HUES64 (cell line): ENCODE results near the gene PPP1R3F.

Experiments used
- H3K27ac ChIP-seq: 2 replicates; pipeline ENCODE4 v1.7.0; 2013; ENCODE audit warnings: low read depth, low read length, inconsistent platforms
- H3K27me3 ChIP-seq: 2 replicates; pipeline ENCODE4 v1.6.1; 2013; ENCODE audit warnings: mild to moderate bottlenecking, low read length; ENCODE audit not compliant: insufficient read depth
- H3K36me3 ChIP-seq: 2 replicates; pipeline ENCODE4 v1.6.1; 2013; ENCODE audit warnings: mild to moderate bottlenecking, low read length; ENCODE audit not compliant: insufficient read depth
- H3K4me1 ChIP-seq: 2 replicates; pipeline ENCODE4 v1.6.1; 2013; ENCODE audit warnings: mild to moderate bottlenecking, low read length, moderate library complexity; ENCODE audit not compliant: insufficient read depth
- H3K4me3 ChIP-seq: 2 replicates; pipeline ENCODE4 v1.5.1; 2013; ENCODE audit warnings: mild to moderate bottlenecking, low read length, moderate library complexity
- H3K9ac ChIP-seq: 2 replicates; pipeline ENCODE4 v1.6.1; 2013; ENCODE audit warnings: mild to moderate bottlenecking, low read depth, low read length
- H3K9me3 ChIP-seq: 2 replicates; pipeline ENCODE4 v1.6.1; 2013; ENCODE audit warnings: low read depth, low read length; ENCODE audit not compliant: insufficient read depth
- WGBS: fragments of 150-250, 120-280 bp; methylation state at CpG from one replicate; pipeline ENCODE4 v1.1.7; 2013; ENCODE audit warnings: missing lambda C conversion rate; 5-methylcytosine and 5-hydroxymethylcytosine counted together

Gene PPP1R3F

DNA sequence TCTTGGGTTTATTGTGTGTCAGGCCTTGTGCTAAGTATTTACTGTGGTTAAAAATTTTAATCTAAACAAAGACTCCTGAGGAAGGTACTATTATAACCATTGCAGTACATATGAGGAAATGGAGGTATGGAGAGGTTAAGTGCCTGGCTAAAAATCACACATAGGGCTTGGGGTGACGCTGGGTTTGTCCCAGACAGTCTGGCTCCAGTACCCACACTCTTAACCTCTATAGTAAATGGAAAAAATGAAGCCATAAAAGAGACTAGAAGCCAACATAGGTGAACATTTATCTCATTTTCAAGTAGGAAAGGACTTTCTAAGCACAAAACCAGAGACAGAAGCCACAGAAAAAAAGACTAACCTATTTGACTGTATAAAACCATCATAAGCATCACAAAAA lies 7.0 kb upstream of the PPP1R3F start:
- Histone ChIP-seq H3K27me3 (no peaks in the 10 kb centered on the region), H3K4me1 (no peaks in the 10 kb centered on the region), H3K9me3 (no peaks in the 10 kb centered on the region), H3K36me3 (no peaks in the 10 kb centered on the region), H3K27ac (no peak overlapping the region), H3K9ac (no peak overlapping the region), H3K4me3 (no peak overlapping the region)
- no CpG with 5 or more reads among the region's 1 CpG for whole genome bisulfite sequencing

DNA sequence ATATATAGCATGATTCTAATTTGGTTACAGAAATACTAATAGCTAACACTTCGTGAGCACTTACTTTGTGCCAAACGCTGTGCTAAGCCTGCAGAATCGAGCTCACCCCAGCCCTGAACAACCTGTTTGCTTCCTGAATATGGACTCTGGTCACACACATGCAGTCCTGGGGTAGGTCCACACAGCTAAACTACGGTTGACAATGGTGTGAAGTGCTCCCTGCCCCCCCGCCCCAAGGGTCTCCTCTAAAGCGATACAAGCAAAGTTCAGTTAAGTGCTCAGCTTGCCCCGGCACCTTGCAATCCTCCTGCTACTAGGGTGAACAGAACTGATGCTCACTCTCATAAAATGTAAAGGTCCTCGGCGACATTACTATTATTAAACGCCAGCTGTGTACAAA lies 6.0 kb upstream of the PPP1R3F start:
- WGBS = 90% methylated on average over 10 of the region's 10 CpGs

DNA sequence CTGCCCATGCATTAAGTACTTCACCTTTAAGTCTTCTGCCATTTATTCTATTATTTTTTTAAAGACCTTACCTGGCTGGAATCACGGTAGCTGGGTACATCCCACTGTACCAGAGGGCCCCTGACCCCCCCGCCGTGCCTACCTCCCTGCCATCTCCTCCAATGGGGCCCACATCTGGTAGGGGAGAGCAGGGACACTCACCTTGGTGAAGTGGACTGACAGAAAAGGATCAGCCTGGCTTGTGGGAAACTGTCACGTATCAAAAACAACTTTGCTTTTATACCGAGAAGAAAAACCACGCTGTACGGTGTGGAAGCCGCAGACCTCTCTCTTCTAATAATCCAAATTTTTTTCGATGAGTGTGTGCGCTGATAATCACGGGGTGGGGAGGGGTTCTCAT lies 5.1 kb upstream of the PPP1R3F start, which contains the start of gene FOXP3:
TSS of gene FOXP3 (minus strand) at position 251 of the 400 bp plus-strand sequence. CDS start 6,205 bp downstream, outside the sequence.
- H3K4me1 ChIP-seq = no peaks in the 10 kb centered on the region
- 93% methylated on average over 8 of the region's 11 CpGs for WGBS
- no peaks in the 10 kb centered on the region for H3K27me3 ChIP-seq
- no peak within 1 kb of the TSS for H3K4me3 ChIP-seq
- H3K36me3 ChIP-seq = no peaks in the 10 kb centered on the region
- H3K9me3 ChIP-seq = no peaks in the 10 kb centered on the region
- H3K27ac ChIP-seq = no peak within 1 kb of the TSS
- H3K9ac ChIP-seq = no peak within 1 kb of the TSS

More for the DNA sequence above, 6.0 kb upstream of the PPP1R3F start:
- H3K36me3 ChIP-seq = no peaks in the 10 kb centered on the region
- H3K4me3 ChIP-seq = no peak overlapping the region
- no peaks in the 10 kb centered on the region for H3K27me3 ChIP-seq
- no peaks in the 10 kb centered on the region for H3K9me3 ChIP-seq
- no peaks in the 10 kb centered on the region for H3K4me1 ChIP-seq
- H3K27ac ChIP-seq = no peak overlapping the region
- no peak overlapping the region for H3K9ac ChIP-seq

DNA sequence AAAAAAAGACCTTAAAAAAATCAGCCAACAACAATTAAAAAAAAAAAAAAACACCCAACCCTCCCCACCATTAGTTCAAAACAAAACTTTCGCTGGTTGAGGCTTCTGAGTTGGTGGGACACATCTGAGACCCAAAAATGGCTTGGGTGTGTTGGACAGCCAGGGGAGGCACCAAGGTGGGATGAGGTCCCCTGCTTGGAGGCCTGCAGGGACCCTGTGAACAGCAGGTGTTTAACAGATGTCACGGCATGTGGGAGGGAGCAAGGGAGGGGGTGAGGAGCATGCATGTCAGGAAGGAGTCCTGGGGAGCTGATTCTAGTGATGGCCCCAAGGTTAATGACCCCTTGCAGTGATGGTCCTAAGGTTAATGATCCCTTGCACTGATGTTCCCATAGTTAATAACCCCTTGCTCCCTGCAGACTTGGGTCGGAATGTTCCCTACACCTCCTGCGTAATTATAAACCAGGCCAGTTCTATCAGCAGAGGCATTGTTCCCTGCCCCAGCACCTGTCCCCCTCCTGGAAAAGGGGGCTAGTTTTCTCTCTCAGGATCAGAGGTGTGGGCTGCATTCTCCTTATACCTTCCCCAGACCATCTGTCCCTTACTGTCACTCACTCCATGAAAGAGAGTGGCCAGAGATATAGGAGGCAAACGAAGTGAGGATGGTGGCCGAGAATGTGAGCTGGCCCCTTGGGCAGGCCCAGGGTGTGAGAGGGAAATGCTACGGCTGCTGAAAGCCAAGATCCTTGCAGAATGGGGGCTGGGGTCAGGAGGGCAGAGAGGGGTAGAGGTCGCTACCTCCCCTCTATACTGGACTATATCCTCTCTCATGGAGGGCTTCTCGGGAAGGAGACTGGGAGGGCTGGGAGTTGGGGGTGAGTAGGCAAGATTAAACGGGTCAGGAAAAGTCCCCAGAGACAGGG lies 2.8 kb upstream of the PPP1R3F start:
- H3K9ac ChIP-seq = no peak overlapping the region
- H3K4me3 ChIP-seq = no peak overlapping the region
- 86% methylated on average over 6 of the region's 10 CpGs for WGBS
- H3K36me3 ChIP-seq = peaks cover 3% of the 10 kb centered on the region; the same call in 1 of the 2 replicates
- H3K27me3 ChIP-seq = no peaks in the 10 kb centered on the region
- no peak overlapping the region for H3K27ac ChIP-seq
- no peaks in the 10 kb centered on the region for H3K9me3 ChIP-seq
- no peaks in the 10 kb centered on the region; the same call in 1 of the 2 replicates for H3K4me1 ChIP-seq

DNA sequence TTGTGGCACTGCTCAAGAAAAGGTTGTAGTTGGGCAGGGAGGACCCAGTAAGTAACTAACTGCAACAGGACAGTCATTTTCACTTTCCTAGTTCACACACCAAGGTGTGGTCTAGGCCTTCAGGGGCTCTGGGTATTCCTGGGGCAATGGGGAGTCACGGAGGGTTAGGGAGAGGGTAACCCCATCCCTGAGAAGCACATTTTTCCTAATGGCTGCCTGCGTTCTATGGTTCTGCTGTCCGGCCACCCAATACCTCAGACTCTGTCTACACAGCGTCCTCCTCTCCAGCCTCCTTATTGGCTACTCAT lies 937 bp upstream of the PPP1R3F start:
- peak overlapping the region; percentile 94 for H3K4me3 ChIP-seq
- H3K27me3 ChIP-seq = no peaks in the 10 kb centered on the region
- H3K9me3 ChIP-seq = no peaks in the 10 kb centered on the region
- peaks cover 5% of the 10 kb centered on the region; the same call in 1 of the 2 replicates for H3K4me1 ChIP-seq
- H3K27ac ChIP-seq = peak overlapping the region; percentile 85
- peak overlapping the region; percentile 77 for H3K9ac ChIP-seq
- peaks cover 10% of the 10 kb centered on the region for H3K36me3 ChIP-seq
- 0% methylated on average over 4 of the region's 4 CpGs for WGBS

DNA sequence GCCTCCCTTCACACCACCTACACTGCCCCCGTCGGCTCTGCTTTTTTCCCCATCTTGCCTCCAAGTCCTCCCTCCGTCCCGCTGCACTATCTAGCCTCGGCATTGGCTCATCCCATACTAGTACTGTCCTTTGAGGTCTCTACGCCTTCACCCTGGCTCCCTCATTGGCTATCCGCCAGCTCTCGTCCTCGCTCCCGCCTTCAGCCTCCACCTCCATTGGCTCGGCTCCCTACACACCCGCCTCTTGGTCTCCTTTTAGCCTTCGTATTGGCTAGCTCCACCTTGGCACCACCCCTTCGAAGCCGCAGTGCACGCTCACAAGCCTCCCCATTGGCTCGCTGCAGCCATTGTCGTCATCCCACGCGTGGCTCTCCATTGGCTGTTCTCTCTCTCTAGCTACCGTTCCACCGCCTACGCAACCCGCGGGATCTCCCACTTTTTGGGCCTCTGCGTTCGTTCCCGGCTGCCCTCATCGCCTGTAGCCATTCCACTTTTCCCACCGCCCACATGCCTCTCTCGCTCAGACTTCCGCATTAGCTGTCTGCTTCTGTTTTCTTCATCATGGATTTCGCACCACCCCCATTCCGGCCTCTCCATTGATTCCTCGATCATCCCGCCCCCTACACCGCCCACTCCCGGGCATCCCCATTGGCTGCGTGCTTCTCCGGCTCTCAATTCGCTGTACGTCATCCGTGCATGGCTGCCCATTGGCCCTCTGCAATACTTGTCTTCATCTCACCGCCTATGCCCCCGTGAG lies 405 bp upstream of the PPP1R3F start:
- under 1% methylated on average over 45 of the region's 45 CpGs for WGBS

DNA sequence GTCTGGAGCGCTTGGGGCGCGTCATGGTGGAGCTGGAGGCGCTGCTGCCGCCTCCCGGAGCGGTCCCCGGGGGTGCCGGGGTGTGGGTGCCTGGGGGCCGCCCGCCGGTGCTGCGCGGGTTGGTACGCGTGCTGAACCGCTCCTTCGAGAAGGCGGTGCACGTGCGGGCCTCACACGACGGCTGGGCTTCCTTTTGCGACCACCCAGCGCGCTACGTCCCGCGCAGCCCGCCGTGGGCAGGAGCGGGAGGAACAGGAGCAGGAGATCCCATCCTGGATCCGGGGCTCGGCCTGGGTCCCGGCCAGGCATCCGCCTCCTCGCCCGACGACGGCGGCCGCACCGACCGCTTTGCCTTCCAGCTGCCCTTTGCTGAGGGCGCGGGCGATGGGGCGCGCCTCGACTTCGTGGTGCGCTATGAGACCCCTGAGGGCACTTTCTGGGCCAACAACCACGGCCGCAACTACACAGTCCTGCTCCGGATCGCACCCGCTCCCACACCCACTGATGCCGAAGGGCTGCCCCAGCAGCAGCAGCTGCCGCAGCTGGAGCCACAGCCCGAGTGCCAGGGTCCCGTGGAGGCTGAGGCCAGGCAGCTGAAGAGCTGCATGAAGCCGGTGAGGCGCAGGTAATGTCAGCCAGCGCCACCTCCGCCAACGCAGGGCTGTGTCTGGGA lies 792 bp downstream of the PPP1R3F start:
- Histone ChIP-seq H3K9ac (peak overlapping the region; percentile 90), H3K27me3 (no peaks in the 10 kb centered on the region), H3K4me3 (peak overlapping the region; percentile 94), H3K9me3 (no peaks in the 10 kb centered on the region), H3K36me3 (peaks cover 11% of the 10 kb centered on the region), H3K4me1 (peaks cover 5% of the 10 kb centered on the region; the same call in 1 of the 2 replicates), H3K27ac (peak overlapping the region; percentile 92)
- 52% methylated on average over 66 of the region's 66 CpGs for WGBS

More for the DNA sequence above, 405 bp upstream of the PPP1R3F start:
- Histone ChIP-seq H3K36me3 (peaks cover 11% of the 10 kb centered on the region), H3K9ac (peak overlapping the region; percentile 90), H3K9me3 (no peaks in the 10 kb centered on the region), H3K4me1 (peaks cover 5% of the 10 kb centered on the region; the same call in 1 of the 2 replicates), H3K4me3 (peak overlapping the region; percentile 94), H3K27ac (peak overlapping the region; percentile 92), H3K27me3 (no peaks in the 10 kb centered on the region)

DNA sequence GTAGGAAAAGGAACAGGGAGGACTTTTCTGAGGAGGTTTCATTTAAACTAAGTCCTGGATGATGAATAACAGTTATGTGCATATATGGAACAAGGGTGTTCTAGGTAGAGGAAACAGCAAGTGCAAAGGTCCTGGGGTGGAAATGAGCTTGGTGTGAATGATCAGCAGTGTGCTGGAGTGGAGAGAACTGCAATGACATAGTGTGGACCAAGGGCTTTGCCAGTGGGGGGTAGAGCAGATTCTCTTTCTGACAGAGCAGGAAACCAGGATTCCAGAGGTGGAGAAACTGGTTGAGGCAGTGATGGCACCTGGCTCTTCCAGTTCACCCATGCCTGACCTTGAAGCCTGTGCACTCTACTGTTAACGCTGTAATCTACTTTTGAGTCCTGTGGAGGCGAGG lies 1.7 kb downstream of the PPP1R3F start:
- no peaks in the 10 kb centered on the region for H3K27me3 ChIP-seq
- peak overlapping the region; percentile 94; the same call in 1 of the 2 replicates for H3K4me3 ChIP-seq
- H3K27ac ChIP-seq = no peak overlapping the region
- 96% methylated on average over 2 of the region's 2 CpGs for WGBS
- H3K4me1 ChIP-seq = peaks cover 5% of the 10 kb centered on the region; the same call in 1 of the 2 replicates
- peaks cover 11% of the 10 kb centered on the region for H3K36me3 ChIP-seq
- H3K9ac ChIP-seq = no peak overlapping the region
- no peaks in the 10 kb centered on the region for H3K9me3 ChIP-seq

DNA sequence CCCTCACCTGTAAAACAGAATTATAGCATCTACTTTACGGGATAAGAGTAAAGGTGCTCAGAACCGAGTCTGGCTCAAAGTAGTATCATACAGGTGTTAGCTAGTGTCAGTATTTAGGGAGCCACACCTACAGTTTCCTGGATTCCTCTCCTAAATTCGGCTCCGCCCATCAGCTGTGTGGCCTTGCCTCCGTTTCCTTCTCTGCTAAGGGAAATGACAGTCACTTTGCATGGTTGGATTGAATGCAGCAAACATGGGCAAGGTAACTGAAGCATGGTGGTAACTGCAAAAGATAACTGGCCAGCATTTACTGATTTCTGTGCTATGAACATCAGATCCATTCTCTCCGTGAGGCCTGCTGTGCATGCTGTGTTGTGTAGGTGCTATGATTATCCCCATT lies 2.8 kb downstream of the PPP1R3F start:
- peaks cover 11% of the 10 kb centered on the region for H3K36me3 ChIP-seq
- no peak overlapping the region for H3K9ac ChIP-seq

DNA sequence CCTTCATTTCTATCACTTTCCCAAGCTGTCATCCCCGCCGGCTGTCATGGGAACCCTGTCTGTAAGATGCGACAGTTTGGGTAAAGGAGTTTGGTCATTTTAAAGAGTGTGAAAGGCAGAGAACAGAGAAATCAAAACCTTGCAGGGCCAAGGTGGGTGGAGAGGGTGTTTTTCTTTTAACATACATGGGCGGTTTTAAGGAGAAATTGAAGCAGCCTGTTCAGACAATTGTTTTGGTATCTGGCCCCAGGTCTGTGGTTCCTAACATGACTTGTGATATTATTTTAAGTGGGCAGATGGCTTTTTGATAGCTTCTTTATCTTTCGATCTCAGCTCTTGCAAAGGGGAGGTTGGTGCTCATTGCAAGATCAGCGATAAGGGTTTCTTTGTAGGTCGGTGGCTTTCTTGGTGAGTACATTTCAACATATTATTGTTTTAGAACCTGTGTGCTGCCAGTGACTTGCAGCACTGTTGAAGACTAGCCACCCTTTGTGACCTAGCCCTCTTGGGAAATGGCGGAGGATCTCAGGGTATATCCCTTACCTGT lies 3.7 kb downstream of the PPP1R3F start:
- WGBS = 88% methylated on average over 7 of the region's 8 CpGs
- Histone ChIP-seq H3K4me1 (peaks cover 5% of the 10 kb centered on the region; the same call in 1 of the 2 replicates), H3K36me3 (peaks cover 11% of the 10 kb centered on the region), H3K27ac (no peak overlapping the region), H3K9ac (no peak overlapping the region), H3K9me3 (no peaks in the 10 kb centered on the region), H3K27me3 (no peaks in the 10 kb centered on the region), H3K4me3 (no peak overlapping the region)

More for the DNA sequence above, 2.8 kb downstream of the PPP1R3F start:
- WGBS = 78% methylated on average over 6 of the region's 6 CpGs
- Histone ChIP-seq H3K4me3 (no peak overlapping the region), H3K27ac (no peak overlapping the region), H3K4me1 (peaks cover 5% of the 10 kb centered on the region; the same call in 1 of the 2 replicates), H3K27me3 (no peaks in the 10 kb centered on the region), H3K9me3 (no peaks in the 10 kb centered on the region)
